SK-N-MC (cell line): ENCODE results near the gene EIF2B2.
"Not testable (repeated sequence)": the region's sequence is repeated elsewhere in the genome, so short reads cannot be mapped to it uniquely, and the experiment has no call there.

Source experiments
- DNase-seq: peaks from one replicate; pipeline ENCODE4 v3.0.0-alpha.2; 2011; ENCODE audit warnings: low read depth, low spot score
- H3K27ac ChIP-seq: fragments of 200-600 bp; sonication (generic); 2 replicates; pipeline ENCODE4 v1.5.1; 2016; ENCODE audit warnings: mixed run types
- H3K36me3 ChIP-seq: fragments of 200-600 bp; sonication (generic); 2 replicates; pipeline ENCODE4 v1.6.1; 2017; ENCODE audit warnings: antibody characterized with exemption, low read length, mixed read lengths; ENCODE audit not compliant: insufficient read depth
- H3K4me3 ChIP-seq: fragments of 200-600 bp; sonication (generic); 2 replicates; pipeline ENCODE4 v1.5.1; 2016
- H3K9ac ChIP-seq: fragments of 200-600 bp; sonication (generic); 2 replicates; pipeline ENCODE4 v1.8.0; 2017; ENCODE audit warnings: mixed run types, mixed read lengths; ENCODE audit not compliant: insufficient read length
- H3K9me3 ChIP-seq: fragments of 200-600 bp; sonication (generic); 2 replicates; pipeline ENCODE4 v1.6.1; 2017; ENCODE audit warnings: low read depth, mild to moderate bottlenecking, antibody characterized with exemption, low read length, moderate library complexity, mixed read lengths
- EZH2 ChIP-seq: fragments of 200-600 bp; sonication (generic); IDR thresholded peaks from one replicate; pipeline ENCODE4 v1.6.1; 2017; ENCODE audit warnings: antibody characterized with exemption
- FOXP2 ChIP-seq: optimal IDR thresholded peaks from 2 replicates; pipeline ENCODE3; 2011; ENCODE audit warnings: mild to moderate bottlenecking, moderate library complexity; ENCODE audit not compliant: insufficient read depth; ENCODE audit errors: extremely low read length, control extremely low read depth
- POLR2AphosphoS5 ChIP-seq: IDR thresholded peaks from 2 replicates; pipeline ENCODE4 v1.6.1; 2012; ENCODE audit warnings: mild to moderate bottlenecking, low read depth, low read length, borderline replicate concordance

Gene EIF2B2

GRCh38 chr14:74982661-74983060, 20.1 kb upstream of the EIF2B2 start:
- no peak overlapping the region for H3K27ac ChIP-seq
- TF ChIP-seq EZH2 = no peak
- TF ChIP-seq POLR2AphosphoS5 = no peak
- no peak for TF ChIP-seq FOXP2
- H3K9ac ChIP-seq = no peak overlapping the region
- no peak overlapping the region for H3K4me3 ChIP-seq
- H3K36me3 ChIP-seq = no peaks in the 10 kb centered on the region
- no peaks in the 10 kb centered on the region for H3K9me3 ChIP-seq
- DNase-seq = no peak

GRCh38 chr14:74983343-74983742, 19.4 kb upstream of the EIF2B2 start:
- no peak overlapping the region for H3K9ac ChIP-seq
- DNase-seq = no peak
- no peak overlapping the region for H3K27ac ChIP-seq

GRCh38 chr14:74984236-74985027, 18.3 kb upstream of the EIF2B2 start:
- Histone ChIP-seq H3K9me3 (no peaks in the 10 kb centered on the region), H3K27ac (no peak overlapping the region), H3K36me3 (no peaks in the 10 kb centered on the region), H3K9ac (no peak overlapping the region), H3K4me3 (no peak overlapping the region)
- no peak for DNase-seq
- TF ChIP-seq POLR2AphosphoS5 (no peak), FOXP2 (no peak), EZH2 (no peak)

More at GRCh38 chr14:74983343-74983742, 19.4 kb upstream of the EIF2B2 start:
- no peaks in the 10 kb centered on the region for H3K9me3 ChIP-seq
- H3K4me3 ChIP-seq = no peak overlapping the region
- no peaks in the 10 kb centered on the region for H3K36me3 ChIP-seq
- no peak for TF ChIP-seq EZH2
- TF ChIP-seq FOXP2 = no peak
- TF ChIP-seq POLR2AphosphoS5 = no peak

- TF ChIP-seq POLR2AphosphoS5 (no peak), FOXP2 (no peak), EZH2 (no peak)
- no peak for DNase-seq
- H3K9me3 ChIP-seq = no peaks in the 10 kb centered on the region
- no peaks in the 10 kb centered on the region for H3K36me3 ChIP-seq
- H3K4me3 ChIP-seq = no peak overlapping the region
- no peak overlapping the region for H3K27ac ChIP-seq
- no peak overlapping the region for H3K9ac ChIP-seq
Observed at GRCh38 chr14:74985028-74985310, 17.8 kb upstream of the EIF2B2 start.

GRCh38 chr14:74985806-74986205, 16.9 kb upstream of the EIF2B2 start:
- no peaks in the 10 kb centered on the region for H3K9me3 ChIP-seq
- no peak overlapping the region for H3K27ac ChIP-seq
- no peaks in the 10 kb centered on the region for H3K36me3 ChIP-seq
- DNase-seq = no peak
- TF ChIP-seq FOXP2 = no peak
- TF ChIP-seq POLR2AphosphoS5 = no peak
- TF ChIP-seq EZH2 = no peak
- no peak overlapping the region for H3K4me3 ChIP-seq
- no peak overlapping the region for H3K9ac ChIP-seq

GRCh38 chr14:74988131-74988530, 14.6 kb upstream of the EIF2B2 start:
- H3K4me3 ChIP-seq = no peak overlapping the region
- H3K27ac ChIP-seq = no peak overlapping the region
- no peaks in the 10 kb centered on the region for H3K9me3 ChIP-seq
- no peak overlapping the region for H3K9ac ChIP-seq
- TF ChIP-seq FOXP2 = no peak
- no peak for TF ChIP-seq EZH2
- TF ChIP-seq POLR2AphosphoS5 = no peak
- H3K36me3 ChIP-seq = no peaks in the 10 kb centered on the region
- no peak for DNase-seq

GRCh38 chr14:74988993-74989392, 13.7 kb upstream of the EIF2B2 start:
- Histone ChIP-seq H3K9me3 (no peaks in the 10 kb centered on the region), H3K9ac (no peak overlapping the region), H3K27ac (no peak overlapping the region), H3K36me3 (no peaks in the 10 kb centered on the region), H3K4me3 (no peak overlapping the region)
- TF ChIP-seq POLR2AphosphoS5 = no peak
- no peak for TF ChIP-seq EZH2
- no peak for TF ChIP-seq FOXP2
- no peak for DNase-seq

GRCh38 chr14:74994182-74994581, 8.5 kb upstream of the EIF2B2 start:
- H3K9me3 ChIP-seq, H3K36me3 ChIP-seq, H3K27ac ChIP-seq, H3K9ac ChIP-seq, H3K4me3 ChIP-seq, DNase-seq: not testable (repeated sequence)

- not testable (repeated sequence) for DNase-seq, H3K4me3 ChIP-seq, H3K36me3 ChIP-seq, H3K9ac ChIP-seq, H3K9me3 ChIP-seq, H3K27ac ChIP-seq
Observed at GRCh38 chr14:74995781-74996180, 6.9 kb upstream of the EIF2B2 start.
